C4-2B (cell line): ENCODE measurements around the gene TAF3.

Source experiments
- ZFX ChIP-seq: fragments of 450-650 bp; IDR thresholded peaks from 2 replicates; pipeline ENCODE4 v1.6.1; 2017
- TF ChIP-seq, protein P1 (sequence below): fragments of 450-650 bp; conservative IDR thresholded peaks from 2 replicates; pipeline ENCODE4 v1.5.1; 2017; ENCODE audit warnings: mild to moderate bottlenecking

DNA sequence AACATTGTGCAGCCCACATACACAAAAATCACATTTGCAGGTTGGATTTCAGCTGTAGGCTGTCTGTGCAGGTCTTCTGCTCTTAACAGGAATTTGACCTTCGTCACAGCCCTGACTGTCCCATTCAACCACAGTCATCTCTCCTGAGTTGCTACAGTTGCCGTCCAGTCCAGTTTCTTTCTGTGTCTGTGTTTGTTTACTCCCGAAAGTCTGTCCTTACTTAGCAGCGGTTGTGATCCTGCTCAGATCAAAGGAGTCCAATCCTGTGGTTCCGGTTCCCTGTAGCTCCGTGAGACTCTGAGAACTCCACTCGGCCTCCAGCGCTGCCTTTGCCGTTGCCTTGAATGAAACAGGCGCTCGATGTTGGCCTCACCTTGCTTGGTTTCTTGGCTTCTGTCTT, 124.6 kb downstream of the TAF3 start:
- TF ChIP-seq, protein P1, sequence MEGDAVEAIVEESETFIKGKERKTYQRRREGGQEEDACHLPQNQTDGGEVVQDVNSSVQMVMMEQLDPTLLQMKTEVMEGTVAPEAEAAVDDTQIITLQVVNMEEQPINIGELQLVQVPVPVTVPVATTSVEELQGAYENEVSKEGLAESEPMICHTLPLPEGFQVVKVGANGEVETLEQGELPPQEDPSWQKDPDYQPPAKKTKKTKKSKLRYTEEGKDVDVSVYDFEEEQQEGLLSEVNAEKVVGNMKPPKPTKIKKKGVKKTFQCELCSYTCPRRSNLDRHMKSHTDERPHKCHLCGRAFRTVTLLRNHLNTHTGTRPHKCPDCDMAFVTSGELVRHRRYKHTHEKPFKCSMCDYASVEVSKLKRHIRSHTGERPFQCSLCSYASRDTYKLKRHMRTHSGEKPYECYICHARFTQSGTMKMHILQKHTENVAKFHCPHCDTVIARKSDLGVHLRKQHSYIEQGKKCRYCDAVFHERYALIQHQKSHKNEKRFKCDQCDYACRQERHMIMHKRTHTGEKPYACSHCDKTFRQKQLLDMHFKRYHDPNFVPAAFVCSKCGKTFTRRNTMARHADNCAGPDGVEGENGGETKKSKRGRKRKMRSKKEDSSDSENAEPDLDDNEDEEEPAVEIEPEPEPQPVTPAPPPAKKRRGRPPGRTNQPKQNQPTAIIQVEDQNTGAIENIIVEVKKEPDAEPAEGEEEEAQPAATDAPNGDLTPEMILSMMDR, result no peak
- no peak for TF ChIP-seq ZFX
